Midbrain (tissue), 1 donor: Measurements from ENCODE around the gene AGAP5.
A peak's percentile ranks its signal among the peaks of the same experiment; 100 is the strongest.
"Not testable (repeated sequence)": the region's sequence is repeated elsewhere in the genome, so short reads cannot be mapped to it uniquely, and the experiment has no call there.

Experiments
- DNase-seq: peaks from one replicate; lab custom pipeline; 2025; lab: John Stamatoyannopoulos, UW

Gene AGAP5

GRCh38 chr10:73714483-73714882 is 16.6 kb upstream of the AGAP5 start:
- DNase-seq, result not testable (repeated sequence)

GRCh38 chr10:73713912-73714311 is 16.0 kb upstream of the AGAP5 start:
- not testable (repeated sequence) for DNase-seq

GRCh38 chr10:73711683-73712082 is 13.8 kb upstream of the AGAP5 start:
- DNase-seq, result peak; percentile 33

GRCh38 chr10:73708122-73708521 is 10.2 kb upstream of the AGAP5 start:
- DNase-seq, result not testable (repeated sequence)

GRCh38 chr10:73707628-73708027 is 9.7 kb upstream of the AGAP5 start:
- DNase-seq, result not testable (repeated sequence)

GRCh38 chr10:73706488-73706887 is 8.6 kb upstream of the AGAP5 start:
- DNase-seq, result not testable (repeated sequence)

- not testable (repeated sequence) for DNase-seq
Measured at GRCh38 chr10:73705506-73706072, 7.7 kb upstream of the AGAP5 start.

GRCh38 chr10:73703924-73704323 is 6.0 kb upstream of the AGAP5 start:
- not testable (repeated sequence) for DNase-seq

GRCh38 chr10:73698819-73699218 is 910 bp upstream of the AGAP5 start:
- not testable (repeated sequence) for DNase-seq

- not testable (repeated sequence) for DNase-seq
Measured at GRCh38 chr10:73695302-73695701, 2.6 kb downstream of the AGAP5 start.

GRCh38 chr10:73690755-73691154 is 7.2 kb downstream of the AGAP5 start:
- DNase-seq, result not testable (repeated sequence)

- DNase-seq, result not testable (repeated sequence)
Measured at GRCh38 chr10:73689596-73689995, 8.3 kb downstream of the AGAP5 start.

- not testable (repeated sequence) for DNase-seq
Measured at GRCh38 chr10:73687641-73688040, 10.3 kb downstream of the AGAP5 start.

GRCh38 chr10:73674546-73674945 is 23.4 kb downstream of the AGAP5 start:
- DNase-seq, result not testable (repeated sequence)

GRCh38 chr10:73668378-73668777 is 29.5 kb downstream of the AGAP5 start:
- DNase-seq, result not testable (repeated sequence)

GRCh38 chr10:73666153-73666809 is 31.6 kb downstream of the AGAP5 start:
- DNase-seq, result not testable (repeated sequence)

- not testable (repeated sequence) for DNase-seq
Measured at GRCh38 chr10:73665581-73665980, 32.3 kb downstream of the AGAP5 start.

GRCh38 chr10:73664156-73665040 is 33.5 kb downstream of the AGAP5 start:
- DNase-seq, result not testable (repeated sequence)

GRCh38 chr10:73663621-73664020 is 34.3 kb downstream of the AGAP5 start:
- DNase-seq, result not testable (repeated sequence)

- not testable (repeated sequence) for DNase-seq
Measured at GRCh38 chr10:73662705-73663104, 35.2 kb downstream of the AGAP5 start.

GRCh38 chr10:73655990-73656298 is 42.0 kb downstream of the AGAP5 start, which contains the start of gene SYNPO2L:
Gene SYNPO2L (minus strand): TSS chr10:73656029. CDS start chr10:73655922, 107 bp downstream.
- DNase-seq, result no peak

- no peak for DNase-seq
Measured at GRCh38 chr10:73655257-73655989, 42.5 kb downstream of the AGAP5 start.
